Testis (tissue), 2 donors: Measurements from ENCODE around the gene METTL22.

ENCODE experiments used
- POLR2A ChIP-seq: fragments of 450-650 bp; IDR thresholded peaks from one replicate; pipeline ENCODE4 v1.6.1; 2017; ENCODE audit warnings: antibody characterized with exemption, mild to moderate bottlenecking, moderate library complexity
- TF ChIP-seq, protein P1 (sequence below), 3 experiments: fragments of 450-650 bp in 2 of 3; fragments of 200-600 bp in 1 of 3; sonication (generic) in 1 of 3; IDR thresholded peaks; one replicate each; pipeline ENCODE4 v1.5.1; 2016 to 2019; ENCODE audit warnings: antibody characterized with exemption in 3 of 3, mild to moderate bottlenecking in 2 of 3, moderate library complexity in 1 of 3

- no peak for TF ChIP-seq POLR2A
- TF ChIP-seq, protein P1, sequence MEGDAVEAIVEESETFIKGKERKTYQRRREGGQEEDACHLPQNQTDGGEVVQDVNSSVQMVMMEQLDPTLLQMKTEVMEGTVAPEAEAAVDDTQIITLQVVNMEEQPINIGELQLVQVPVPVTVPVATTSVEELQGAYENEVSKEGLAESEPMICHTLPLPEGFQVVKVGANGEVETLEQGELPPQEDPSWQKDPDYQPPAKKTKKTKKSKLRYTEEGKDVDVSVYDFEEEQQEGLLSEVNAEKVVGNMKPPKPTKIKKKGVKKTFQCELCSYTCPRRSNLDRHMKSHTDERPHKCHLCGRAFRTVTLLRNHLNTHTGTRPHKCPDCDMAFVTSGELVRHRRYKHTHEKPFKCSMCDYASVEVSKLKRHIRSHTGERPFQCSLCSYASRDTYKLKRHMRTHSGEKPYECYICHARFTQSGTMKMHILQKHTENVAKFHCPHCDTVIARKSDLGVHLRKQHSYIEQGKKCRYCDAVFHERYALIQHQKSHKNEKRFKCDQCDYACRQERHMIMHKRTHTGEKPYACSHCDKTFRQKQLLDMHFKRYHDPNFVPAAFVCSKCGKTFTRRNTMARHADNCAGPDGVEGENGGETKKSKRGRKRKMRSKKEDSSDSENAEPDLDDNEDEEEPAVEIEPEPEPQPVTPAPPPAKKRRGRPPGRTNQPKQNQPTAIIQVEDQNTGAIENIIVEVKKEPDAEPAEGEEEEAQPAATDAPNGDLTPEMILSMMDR (IDR thresholded peaks at IDR 0.05), result no peak
Measured at GRCh38 chr16:8627456-8627855, 6.0 kb downstream of the METTL22 start.
